Bronchial epithelial cell (primary cell): Measurements from ENCODE around the gene NRARP. TPM values are rescaled to one million over a fixed set of nuclear protein-coding genes. Genes with fewer than 3 reads are reported as not detected.

ENCODE experiments used
- DNase-seq: peaks from one replicate; pipeline ENCODE4 v3.0.0-alpha.2; 2010; ENCODE audit warnings: low read depth
- FAIRE-seq: peaks from 2 replicates; lab custom pipeline; 2011; peaks lifted over from hg19 to GRCh38; lab: Jason Lieb, UNC
- H3K27me3 ChIP-seq: 2 replicates; pipeline ENCODE4 v1.5.1; 2011; ENCODE audit warnings: low read length; ENCODE audit not compliant: control insufficient read depth, insufficient read depth
- H3K36me3 ChIP-seq: 2 replicates; pipeline ENCODE4 v1.5.1; 2011; ENCODE audit warnings: low read length; ENCODE audit not compliant: control insufficient read depth, insufficient read depth
- H3K4me3 ChIP-seq: 2 replicates; pipeline ENCODE4 v1.5.1; 2011; ENCODE audit warnings: mild to moderate bottlenecking, low read depth, low read length, control low read depth
- total RNA-seq: library from RNA; depleted of rRNA; stranded (reverse); fragments of >200 nt; gene quantifications from 2 replicates; pipeline ENCODE4 v1.2.1, GENCODE V29; 2014
- TF ChIP-seq, protein P1 (sequence below): IDR thresholded peaks from 2 replicates; pipeline ENCODE4 v1.5.1; 2011; ENCODE audit warnings: mild to moderate bottlenecking, moderate library complexity, low read length, control low read depth, inconsistent platforms; ENCODE audit not compliant: insufficient read depth, severe bottlenecking

The NRARP gene
- total RNA-seq, 1 donor from 2014 or later = 3.4 TPM

DNA sequence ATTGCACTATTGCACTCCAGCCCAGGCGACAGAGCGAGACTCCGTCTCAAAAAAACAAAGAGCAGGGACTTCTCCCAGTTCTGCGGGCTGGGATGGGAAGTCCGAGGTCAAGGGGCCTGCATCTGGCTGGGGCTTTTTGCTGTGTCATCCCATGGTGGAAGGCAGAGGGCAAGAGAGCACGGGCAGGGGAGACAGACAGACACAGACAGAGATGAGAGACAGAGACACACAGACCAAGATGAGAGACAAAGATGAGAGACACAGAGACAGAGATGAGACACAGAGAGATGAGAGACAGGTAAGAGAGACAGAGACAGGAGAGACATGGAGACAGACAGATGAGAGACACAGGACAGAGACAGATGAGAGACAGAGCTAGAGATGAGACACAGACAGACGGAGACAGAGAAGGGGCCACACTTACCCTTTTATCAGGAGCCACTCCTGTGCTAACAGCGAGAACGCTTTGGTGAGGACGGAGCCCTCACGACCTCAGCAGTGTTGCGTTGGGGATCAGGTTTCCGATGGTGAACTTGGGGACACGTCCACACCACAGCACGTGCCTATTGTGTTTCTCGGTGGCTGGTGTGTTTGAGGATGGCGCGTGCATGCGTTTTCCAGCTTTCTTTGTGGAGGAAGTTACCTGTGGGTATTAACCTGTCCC, 33.4 kb downstream of the NRARP start:
- Histone ChIP-seq H3K36me3 (peaks cover 30% of the 10 kb centered on the region), H3K4me3 (no peak overlapping the region), H3K27me3 (no peaks in the 10 kb centered on the region)
- DNase-seq = no peak
- FAIRE-seq = peak; percentile 7
- TF ChIP-seq, protein P1, sequence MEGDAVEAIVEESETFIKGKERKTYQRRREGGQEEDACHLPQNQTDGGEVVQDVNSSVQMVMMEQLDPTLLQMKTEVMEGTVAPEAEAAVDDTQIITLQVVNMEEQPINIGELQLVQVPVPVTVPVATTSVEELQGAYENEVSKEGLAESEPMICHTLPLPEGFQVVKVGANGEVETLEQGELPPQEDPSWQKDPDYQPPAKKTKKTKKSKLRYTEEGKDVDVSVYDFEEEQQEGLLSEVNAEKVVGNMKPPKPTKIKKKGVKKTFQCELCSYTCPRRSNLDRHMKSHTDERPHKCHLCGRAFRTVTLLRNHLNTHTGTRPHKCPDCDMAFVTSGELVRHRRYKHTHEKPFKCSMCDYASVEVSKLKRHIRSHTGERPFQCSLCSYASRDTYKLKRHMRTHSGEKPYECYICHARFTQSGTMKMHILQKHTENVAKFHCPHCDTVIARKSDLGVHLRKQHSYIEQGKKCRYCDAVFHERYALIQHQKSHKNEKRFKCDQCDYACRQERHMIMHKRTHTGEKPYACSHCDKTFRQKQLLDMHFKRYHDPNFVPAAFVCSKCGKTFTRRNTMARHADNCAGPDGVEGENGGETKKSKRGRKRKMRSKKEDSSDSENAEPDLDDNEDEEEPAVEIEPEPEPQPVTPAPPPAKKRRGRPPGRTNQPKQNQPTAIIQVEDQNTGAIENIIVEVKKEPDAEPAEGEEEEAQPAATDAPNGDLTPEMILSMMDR = no peak

DNA sequence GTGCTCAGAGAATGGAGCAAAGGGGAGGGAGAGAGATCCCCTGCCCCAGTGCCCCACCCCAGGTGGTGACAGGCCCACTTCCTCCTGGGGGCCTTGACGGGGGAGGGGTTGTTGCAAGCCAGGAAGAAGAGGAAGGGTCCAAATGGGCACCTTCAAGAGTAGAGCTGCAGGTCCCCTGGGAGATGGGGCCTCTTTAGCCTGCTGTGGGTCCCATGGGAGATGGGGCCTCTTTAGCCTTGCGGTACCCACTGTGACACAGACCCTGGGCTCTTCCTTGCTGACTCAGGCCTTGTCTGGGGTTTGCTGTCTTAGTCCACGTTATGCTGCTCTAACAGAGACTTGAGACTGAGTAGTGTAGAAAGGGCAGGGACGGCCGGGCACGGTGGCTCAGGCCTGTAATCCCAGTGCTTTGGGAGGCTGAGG, 34.1 kb downstream of the NRARP start:
- TF ChIP-seq, protein P1 = no peak
- no peak for FAIRE-seq
- DNase-seq = no peak
- Histone ChIP-seq H3K27me3 (no peaks in the 10 kb centered on the region), H3K4me3 (no peak overlapping the region), H3K36me3 (peaks cover 30% of the 10 kb centered on the region)

DNA sequence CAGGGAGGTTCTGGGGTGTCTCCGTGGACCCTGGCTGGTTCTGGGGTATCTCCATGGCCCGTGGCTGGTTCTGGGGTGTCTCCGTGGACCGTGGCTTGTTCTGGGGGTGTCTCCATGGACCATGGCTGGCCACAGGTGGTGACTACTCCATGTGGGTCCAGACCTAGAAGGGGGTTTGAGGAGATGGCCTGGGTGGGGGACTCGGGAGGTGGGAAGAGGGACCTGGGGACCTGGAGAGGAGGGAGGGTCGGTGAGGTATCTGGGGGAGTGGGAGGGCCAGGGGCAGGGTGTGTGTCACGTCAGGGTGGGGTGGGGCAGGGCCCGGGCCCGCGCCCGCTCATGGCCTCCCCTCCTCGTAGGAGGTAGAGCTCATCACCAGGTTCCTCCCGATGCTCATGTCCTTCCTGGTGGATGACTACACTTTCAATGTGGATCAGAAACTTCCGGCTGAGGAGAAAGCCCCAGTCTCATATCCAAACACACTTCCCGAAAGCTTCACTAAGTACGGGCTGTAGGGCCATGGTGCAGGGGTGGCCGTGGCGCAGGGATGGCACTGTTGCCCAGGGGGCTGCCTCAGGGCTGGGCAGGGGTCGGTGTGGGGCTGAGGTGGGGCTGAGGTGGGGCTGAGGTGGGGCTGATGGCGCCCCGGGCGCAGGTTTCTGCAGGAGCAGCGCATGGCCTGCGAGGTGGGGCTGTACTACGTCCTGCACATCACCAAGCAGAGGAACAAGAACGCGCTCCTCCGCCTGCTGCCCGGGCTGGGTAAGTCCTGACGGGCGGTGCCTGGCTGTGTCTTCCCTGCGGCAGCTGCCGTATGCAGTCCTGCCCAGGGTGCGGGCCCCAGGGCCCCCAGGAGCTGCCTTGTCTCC, 35.3 kb downstream of the NRARP start:
- H3K27me3 ChIP-seq = no peaks in the 10 kb centered on the region
- H3K36me3 ChIP-seq = peaks cover 28% of the 10 kb centered on the region
- no peak for DNase-seq
- TF ChIP-seq, protein P1 = no peak
- H3K4me3 ChIP-seq = no peak overlapping the region
- FAIRE-seq = no peak

DNA sequence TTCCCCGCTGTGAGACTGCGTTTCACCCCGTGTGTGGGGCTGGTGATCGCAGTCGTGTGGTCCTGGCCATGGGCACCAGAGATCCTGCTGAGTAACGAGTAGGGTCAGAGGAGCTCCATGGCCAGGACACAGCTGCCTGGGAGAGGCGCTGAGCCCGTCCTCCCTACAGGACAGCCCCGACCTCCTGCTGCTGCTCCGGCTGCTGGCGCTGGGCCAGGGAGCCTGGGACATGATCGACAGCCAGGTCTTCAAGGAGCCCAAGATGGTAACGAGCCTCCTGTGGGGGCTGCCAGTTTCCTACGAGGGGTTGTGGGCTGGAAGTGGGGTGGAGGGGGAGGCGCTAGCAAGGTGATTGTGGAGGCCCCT, 35.9 kb downstream of the NRARP start:
- DNase-seq = no peak
- TF ChIP-seq, protein P1 = no peak

DNA sequence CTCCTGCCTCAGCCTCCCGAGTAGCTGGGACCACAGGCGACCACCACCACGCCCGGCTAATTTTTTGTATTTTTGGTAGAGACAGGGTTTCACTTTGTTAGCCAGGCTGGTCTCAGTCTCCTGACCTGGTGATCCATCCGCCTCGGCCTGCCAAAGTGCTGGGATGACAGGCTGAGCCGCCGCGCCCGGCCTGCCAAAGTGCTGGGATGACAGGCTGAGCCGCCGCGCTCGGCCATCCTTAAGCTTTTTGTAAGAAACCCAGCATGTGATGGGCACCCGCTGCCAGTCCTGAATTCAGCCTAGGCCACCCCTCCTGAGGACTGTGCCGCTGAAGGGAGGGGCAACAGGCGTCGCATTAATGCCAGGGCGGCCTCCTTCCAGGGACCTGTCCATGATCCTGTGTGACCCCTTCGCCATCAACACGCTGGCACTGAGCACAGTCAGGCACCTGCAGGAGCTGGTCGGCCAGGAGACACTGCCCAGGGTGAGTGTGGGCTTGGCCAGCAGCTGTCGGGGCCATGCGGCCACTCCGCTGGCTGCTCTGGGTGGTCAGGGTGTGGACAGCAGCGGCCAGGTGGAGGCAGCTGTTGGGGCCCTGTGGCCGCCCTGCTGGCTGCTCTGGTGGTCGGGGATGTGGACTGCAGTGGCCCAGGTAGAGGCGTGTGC, 36.4 kb downstream of the NRARP start:
- FAIRE-seq (no peak), DNase-seq (no peak)
- Histone ChIP-seq H3K27me3 (no peaks in the 10 kb centered on the region), H3K36me3 (peaks cover 23% of the 10 kb centered on the region), H3K4me3 (no peak overlapping the region)
- TF ChIP-seq, protein P1 = no peak

More for the DNA sequence above, 35.9 kb downstream of the NRARP start:
- Histone ChIP-seq H3K4me3 (no peak overlapping the region), H3K36me3 (peaks cover 26% of the 10 kb centered on the region), H3K27me3 (no peaks in the 10 kb centered on the region)
- no peak for FAIRE-seq
